Smooth muscle cell (in vitro differentiated cells): ENCODE results near the gene CBLL2. TPM values are rescaled to one million over a fixed set of nuclear protein-coding genes. Genes with fewer than 3 reads are reported as not detected.

ENCODE experiments used
- DNase-seq: peaks from one replicate; lab custom pipeline; 2025; ENCODE audit not compliant: unreplicated experiment; lab: John Stamatoyannopoulos, UW
- H2AFZ ChIP-seq: fragments of 200-600 bp; sonication (generic); 2 replicates; pipeline ENCODE4 v1.6.0; 2016; ENCODE audit warnings: antibody characterized with exemption, low read depth, mild to moderate bottlenecking
- H3F3A ChIP-seq: fragments of 200-600 bp; sonication (generic); 2 replicates; pipeline ENCODE4 v1.6.0; 2017; ENCODE audit warnings: antibody characterized with exemption, low read depth
- H3K27ac ChIP-seq: fragments of 200-600 bp; sonication (generic); 2 replicates; pipeline ENCODE4 v1.5.1; 2016; ENCODE audit warnings: low read depth, mild to moderate bottlenecking
- H3K27me3 ChIP-seq: fragments of 200-600 bp; sonication (generic); 2 replicates; pipeline ENCODE4 v1.6.1; 2016; ENCODE audit warnings: low read depth, mild to moderate bottlenecking
- H3K36me3 ChIP-seq: fragments of 200-600 bp; sonication (generic); 2 replicates; pipeline ENCODE4 v1.5.1; 2016; ENCODE audit warnings: low read depth
- H3K4me1 ChIP-seq: fragments of 200-600 bp; sonication (generic); 2 replicates; pipeline ENCODE4 v1.5.1; 2016; ENCODE audit warnings: low read depth
- H3K4me2 ChIP-seq: fragments of 200-600 bp; sonication (generic); 2 replicates; pipeline ENCODE4 v1.6.0; 2016; ENCODE audit warnings: mild to moderate bottlenecking
- H3K4me3 ChIP-seq: fragments of 200-600 bp; sonication (generic); 2 replicates; pipeline ENCODE4 v1.5.1; 2016; ENCODE audit warnings: mild to moderate bottlenecking
- H3K79me2 ChIP-seq: fragments of 200-600 bp; sonication (generic); 2 replicates; pipeline ENCODE4 v1.6.0; 2016; ENCODE audit warnings: low read depth, mild to moderate bottlenecking
- H3K9ac ChIP-seq: fragments of 200-600 bp; sonication (generic); 2 replicates; pipeline ENCODE4 v1.6.0; 2016; ENCODE audit warnings: low read depth
- H3K9me3 ChIP-seq: fragments of 200-600 bp; sonication (generic); replicated peaks from 2 replicates; pipeline ENCODE4 v1.5.1; 2016; ENCODE audit warnings: low read depth
- H4K20me1 ChIP-seq: fragments of 200-600 bp; sonication (generic); 2 replicates; pipeline ENCODE4 v1.6.0; 2016; ENCODE audit warnings: low read depth
- WGBS: methylation state at CpG from one replicate; pipeline ENCODE4 v1.1.7; 2016; ENCODE audit warnings: low lambda C conversion rate; 5-methylcytosine and 5-hydroxymethylcytosine counted together
- polyA plus RNA-seq: library from polyadenylated mRNA; unstranded; fragments of >200 nt; fragmentation: Nextera tagmentation; extraction: Ambion mirVana; gene quantifications from 2 replicates; pipeline ENCODE4 v1.2.1, GENCODE V29; 2016
- total RNA-seq: library from RNA; depleted of rRNA; stranded (reverse); fragments of >200 nt; gene quantifications from 2 replicates; pipeline ENCODE4 v1.2.3, GENCODE V29; 2014
- TF ChIP-seq, protein P1 (sequence below): fragments of 200-600 bp; sonication (generic); IDR thresholded peaks from 2 replicates; pipeline ENCODE4 v1.5.1; 2017; ENCODE audit warnings: borderline replicate concordance, mild to moderate bottlenecking, antibody characterized with exemption; ENCODE audit not compliant: insufficient read depth, poor library complexity, severe bottlenecking

CBLL2 gene, protein sequence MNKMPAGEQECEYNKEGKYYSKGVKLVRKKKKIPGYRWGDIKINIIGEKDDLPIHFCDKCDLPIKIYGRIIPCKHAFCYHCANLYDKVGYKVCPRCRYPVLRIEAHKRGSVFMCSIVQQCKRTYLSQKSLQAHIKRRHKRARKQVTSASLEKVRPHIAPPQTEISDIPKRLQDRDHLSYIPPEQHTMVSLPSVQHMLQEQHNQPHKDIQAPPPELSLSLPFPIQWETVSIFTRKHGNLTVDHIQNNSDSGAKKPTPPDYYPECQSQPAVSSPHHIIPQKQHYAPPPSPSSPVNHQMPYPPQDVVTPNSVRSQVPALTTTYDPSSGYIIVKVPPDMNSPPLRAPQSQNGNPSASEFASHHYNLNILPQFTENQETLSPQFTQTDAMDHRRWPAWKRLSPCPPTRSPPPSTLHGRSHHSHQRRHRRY
- not detected in 2 replicates for total RNA-seq
- not detected in 2 replicates for polyA plus RNA-seq

DNA sequence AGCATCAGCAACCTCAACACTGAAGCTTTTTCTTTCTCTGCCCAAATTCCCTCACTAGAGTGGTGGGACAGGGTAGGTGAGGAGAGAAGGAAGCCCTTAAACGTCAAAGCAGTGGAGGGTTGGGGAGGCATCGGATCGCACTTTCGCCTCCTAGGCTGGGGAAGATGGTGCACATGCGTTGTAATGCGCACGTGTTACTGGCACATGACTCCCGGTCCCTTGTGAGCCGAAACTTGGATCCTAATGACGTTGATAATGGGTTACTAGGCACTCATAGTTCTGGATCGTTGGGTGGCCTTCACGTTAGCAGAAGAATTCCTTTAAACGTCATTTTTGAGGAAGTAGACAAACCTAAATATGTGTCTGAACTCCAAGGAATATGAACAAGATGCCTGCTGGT, at the start of gene CBLL2:
Gene CBLL2, plus strand, starts transcription at position 301 of the 400 bp plus-strand sequence. Its CDS starts 79 bp downstream, at position 380.
- no peaks in the 10 kb centered on the region for H3K9me3 ChIP-seq
- DNase-seq: no peak
- no peaks in the 10 kb centered on the region for H3K4me1 ChIP-seq
- H3F3A ChIP-seq: no peaks in the 10 kb centered on the region
- TF ChIP-seq, protein P1, sequence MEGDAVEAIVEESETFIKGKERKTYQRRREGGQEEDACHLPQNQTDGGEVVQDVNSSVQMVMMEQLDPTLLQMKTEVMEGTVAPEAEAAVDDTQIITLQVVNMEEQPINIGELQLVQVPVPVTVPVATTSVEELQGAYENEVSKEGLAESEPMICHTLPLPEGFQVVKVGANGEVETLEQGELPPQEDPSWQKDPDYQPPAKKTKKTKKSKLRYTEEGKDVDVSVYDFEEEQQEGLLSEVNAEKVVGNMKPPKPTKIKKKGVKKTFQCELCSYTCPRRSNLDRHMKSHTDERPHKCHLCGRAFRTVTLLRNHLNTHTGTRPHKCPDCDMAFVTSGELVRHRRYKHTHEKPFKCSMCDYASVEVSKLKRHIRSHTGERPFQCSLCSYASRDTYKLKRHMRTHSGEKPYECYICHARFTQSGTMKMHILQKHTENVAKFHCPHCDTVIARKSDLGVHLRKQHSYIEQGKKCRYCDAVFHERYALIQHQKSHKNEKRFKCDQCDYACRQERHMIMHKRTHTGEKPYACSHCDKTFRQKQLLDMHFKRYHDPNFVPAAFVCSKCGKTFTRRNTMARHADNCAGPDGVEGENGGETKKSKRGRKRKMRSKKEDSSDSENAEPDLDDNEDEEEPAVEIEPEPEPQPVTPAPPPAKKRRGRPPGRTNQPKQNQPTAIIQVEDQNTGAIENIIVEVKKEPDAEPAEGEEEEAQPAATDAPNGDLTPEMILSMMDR: no peak
- 88% methylated on average over 13 of the region's 13 CpGs for WGBS
- H2AFZ ChIP-seq: no peak within 1 kb of the TSS
- no peak within 1 kb of the TSS for H3K4me2 ChIP-seq
- H3K9ac ChIP-seq: no peak within 1 kb of the TSS
- no peaks in the 10 kb centered on the region for H3K79me2 ChIP-seq
- no peak within 1 kb of the TSS for H3K27ac ChIP-seq
- no peaks in the 10 kb centered on the region for H3K36me3 ChIP-seq
- no peaks in the 10 kb centered on the region for H4K20me1 ChIP-seq
- H3K4me3 ChIP-seq: no peak within 1 kb of the TSS
- no peaks in the 10 kb centered on the region for H3K27me3 ChIP-seq

DNA sequence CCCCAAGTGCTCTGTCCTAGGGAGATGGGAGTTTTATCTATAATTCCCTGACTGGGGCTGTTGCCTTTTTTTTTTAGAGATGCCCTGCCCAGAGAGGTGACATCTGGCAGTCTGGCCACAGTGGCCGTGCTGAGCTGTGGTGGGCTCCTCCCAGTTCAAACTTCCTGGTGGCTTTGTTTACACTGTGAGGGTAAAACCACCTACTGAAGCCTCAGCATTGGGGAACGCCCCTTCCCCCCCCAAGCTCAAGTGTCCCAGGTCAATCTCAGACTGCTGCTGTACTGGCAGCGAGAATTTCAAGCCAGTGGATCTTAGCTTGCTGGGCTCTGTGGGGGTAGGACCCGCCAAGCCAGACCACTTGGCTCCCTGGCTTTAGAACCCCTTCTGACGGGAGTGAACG, 38.3 kb upstream of the CBLL2 start:
- Histone ChIP-seq H3K9me3 (no peaks in the 10 kb centered on the region), H3K4me1 (no peaks in the 10 kb centered on the region), H3K4me3 (no peak overlapping the region), H3K9ac (no peak overlapping the region), H3K79me2 (no peaks in the 10 kb centered on the region), H4K20me1 (no peaks in the 10 kb centered on the region), H3K4me2 (no peak overlapping the region), H2AFZ (no peak overlapping the region), H3K27ac (no peak overlapping the region), H3K36me3 (no peaks in the 10 kb centered on the region), H3K27me3 (no peaks in the 10 kb centered on the region), H3F3A (no peaks in the 10 kb centered on the region)
- TF ChIP-seq, protein P1: no peak
- WGBS: 78% methylated on average over 6 of the region's 6 CpGs
- DNase-seq: no peak

DNA sequence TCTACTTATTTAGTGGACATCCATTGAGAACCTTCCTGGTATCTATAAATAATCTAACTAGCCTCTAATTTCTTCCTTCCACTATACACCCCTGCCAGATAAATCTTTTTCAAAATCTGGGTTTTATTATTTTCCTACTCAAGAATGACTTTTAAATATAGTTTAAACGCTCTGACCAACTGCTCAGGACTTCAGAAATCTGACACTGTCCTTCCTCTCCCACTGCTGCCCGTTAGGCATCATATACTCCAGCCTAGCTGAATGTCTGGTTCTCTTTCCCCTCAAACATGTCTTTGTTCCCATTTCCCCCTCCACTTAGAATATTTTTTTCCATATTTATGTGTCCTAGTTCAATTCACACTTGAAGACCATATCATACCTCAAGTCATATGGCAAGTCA, 35.2 kb upstream of the CBLL2 start:
- WGBS: 64% methylated on average over 2 of the region's 2 CpGs
- DNase-seq: no peak
- H4K20me1 ChIP-seq: no peaks in the 10 kb centered on the region

More for the DNA sequence above, 35.2 kb upstream of the CBLL2 start:
- Histone ChIP-seq H3K27ac (no peak overlapping the region), H3K27me3 (no peaks in the 10 kb centered on the region), H2AFZ (no peak overlapping the region), H3K9me3 (no peaks in the 10 kb centered on the region), H3K36me3 (no peaks in the 10 kb centered on the region), H3K4me2 (no peak overlapping the region), H3K79me2 (no peaks in the 10 kb centered on the region), H3K4me1 (no peaks in the 10 kb centered on the region), H3F3A (no peaks in the 10 kb centered on the region), H3K9ac (no peak overlapping the region), H3K4me3 (no peak overlapping the region)
- TF ChIP-seq, protein P1: no peak
